H1 (cell line): ENCODE measurements around the gene L2HGDH. TPM values are rescaled to one million over a fixed set of nuclear protein-coding genes. Genes with fewer than 3 reads are reported as not detected.

ENCODE experiments used
- HDAC2 ChIP-seq, 2 experiments: fragments of 300-600 bp in 1 of 2; sonication (generic) in 1 of 2; IDR thresholded peaks; 2 replicates each; pipeline ENCODE4 v1.6.1; 2011 to 2012; ENCODE audit warnings: low read depth in 2 of 2, low read length in 2 of 2, mild to moderate bottlenecking in 2 of 2, moderate library complexity in 2 of 2, borderline replicate concordance in 1 of 2, inconsistent platforms in 1 of 2
- HDAC6 ChIP-seq: IDR thresholded peaks from one replicate; pipeline ENCODE4 v1.7.1; 2012; ENCODE audit warnings: low read depth, mild to moderate bottlenecking, inconsistent platforms, low read length, moderate library complexity
- POLR2A ChIP-seq, 2 experiments: IDR thresholded peaks; 1 replicate in 1 of 2; 2 replicates in 1 of 2; pipeline ENCODE4 v1.6.1; 2011; ENCODE audit warnings: low read depth in 2 of 2, low read length in 2 of 2, mild to moderate bottlenecking in 2 of 2; ENCODE audit errors: control extremely low read depth in 1 of 2
- RNF2 ChIP-seq: fragments of 200-900, 300-1000 bp; sonication (generic); IDR thresholded peaks from 2 replicates; pipeline ENCODE4 v1.7.1; 2016; ENCODE audit warnings: borderline replicate concordance, low read depth, mild to moderate bottlenecking, antibody characterized with exemption, low read length; ENCODE audit not compliant: poor library complexity, severe bottlenecking; ENCODE audit errors: missing control alignments
- SP4 ChIP-seq: IDR thresholded peaks from 2 replicates; pipeline ENCODE4 v1.6.1; 2012; ENCODE audit warnings: low read length, inconsistent platforms
- polyA plus RNA-seq, 7 experiments: library from polyadenylated mRNA; depleted of rRNA in 3 of 7; stranded (reverse) in 5 of 7; unstranded in 2 of 7; fragments of >200 nt in 5 of 7; fragments of 200-250 nt in 2 of 7; gene quantifications; 1 replicate in 5 of 7; 2 replicates in 1 of 7; 4 replicates in 1 of 7; pipeline versions ENCODE4 v1.2.1 to v1.2.3, GENCODE V29; 2011 to 2013; ENCODE audit warnings: missing spikeins in 2 of 7, mixed read lengths in 2 of 7
- total RNA-seq: library from RNA; stranded (reverse); fragmentation: NEBNext Ultra II Directional; extraction: Animal tissue kit (Norgen Biotek cat#: 25700); gene quantifications from 2 replicates; pipeline ENCODE4 v1.2.1, GENCODE V29; 2021

The L2HGDH gene
- total and polyA plus RNA-seq, 2 of the 8 experiments (the other 6 are each of a cell fraction or from before 2014, with no cell fraction given): 12.2 to 28.6 TPM

GRCh38 chr14:50360093-50360492, 48.1 kb upstream of the L2HGDH start (continued):
- no peak for TF ChIP-seq HDAC6
- TF ChIP-seq HDAC2 (IDR thresholded peaks at IDR 0.05; ENCODE audit: borderline replicate concordance in 1 of 2, low read depth in 2 of 2, low read length in 2 of 2): no peak
- TF ChIP-seq SP4: no peak
- TF ChIP-seq POLR2A (IDR thresholded peaks at IDR 0.05; ENCODE audit: control extremely low read depth in 1 of 2, low read depth in 2 of 2, low read length in 2 of 2): no peak
- no peak for TF ChIP-seq RNF2
